Body of pancreas (tissue), 4 donors: ENCODE results near the gene NR3C2. TPM values are rescaled to one million over a fixed set of nuclear protein-coding genes. Genes with fewer than 3 reads are reported as not detected.

Experiments used
- ATAC-seq: fragments of 150-250 bp; one replicate; pipeline ENCODE4 v1.9.1; 2016
- DNase-seq, 4 donors: peaks; one replicate each; pipeline ENCODE4 v3.0.0-alpha.2; 2019
- H3K27ac ChIP-seq, 4 donors: fragments of 200-600 bp; sonication (generic); 1 replicate in 3 of 4; 2 replicates in 1 of 4; pipeline versions ENCODE4 v1.5.1 to v1.6.1; 2016 to 2019; ENCODE audit warnings: mild to moderate bottlenecking in 1 of 4, mixed read lengths in 1 of 4, moderate library complexity in 1 of 4
- H3K27me3 ChIP-seq, 2 donors: fragments of 200-600 bp; sonication (generic); one replicate each; pipeline ENCODE4 v1.6.0; 2016; ENCODE audit warnings: mild to moderate bottlenecking in 1 of 2
- H3K36me3 ChIP-seq, 2 donors: fragments of 200-600 bp; sonication (generic); replicated peaks in 1 of 2; 2 replicates each; pipeline ENCODE4 v1.5.1; 2016; ENCODE audit warnings: low read depth in 2 of 2; ENCODE audit not compliant: insufficient read depth in 1 of 2
- H3K4me1 ChIP-seq: fragments of 200-600 bp; sonication (generic); one replicate; pipeline ENCODE4 v1.6.0; 2016
- H3K4me3 ChIP-seq, 2 donors: fragments of 200-600 bp; sonication (generic); 1 replicate in 1 of 2; 2 replicates in 1 of 2; pipeline ENCODE4 v1.5.1; 2016 to 2019
- H3K9me3 ChIP-seq, 3 donors: fragments of 200-600 bp; sonication (generic); 1 replicate in 2 of 3; 2 replicates in 1 of 3; pipeline ENCODE4 v1.5.1; 2016
- POLR2A ChIP-seq, 3 donors: fragments of 450-650 bp; IDR thresholded peaks; one replicate each; pipeline ENCODE4 v1.6.1; 2016; ENCODE audit warnings: antibody characterized with exemption in 3 of 3, mild to moderate bottlenecking in 2 of 3
- WGBS, 2 donors: methylation state at CpG; one replicate each; pipeline ENCODE4 v1.1.5; 2017; 5-methylcytosine and 5-hydroxymethylcytosine counted together
- intact Hi-C: fragments of 100-400 bp; cut with DNase I; formaldehyde crosslinking; loops from one replicate; pipeline ENCODE4 v1.15.1; 2023
- total RNA-seq, 2 donors: library from RNA; depleted of rRNA; stranded (reverse); fragments of >200 nt; gene quantifications; one replicate each; pipeline ENCODE4 v1.1.0, GENCODE V29; 2016
- TF ChIP-seq, protein P1 (sequence below), 7 experiments: fragments of 450-650 bp in 4 of 7; fragments of 200-600 bp in 3 of 7; sonication (generic) in 3 of 7; IDR thresholded peaks; one replicate each; pipeline ENCODE4 v1.5.1; 2016 to 2019; ENCODE audit warnings: antibody characterized with exemption in 7 of 7

NR3C2 gene
- total RNA-seq = 10 to 100 TPM; 14.8 to 18.8 TPM

DNA sequence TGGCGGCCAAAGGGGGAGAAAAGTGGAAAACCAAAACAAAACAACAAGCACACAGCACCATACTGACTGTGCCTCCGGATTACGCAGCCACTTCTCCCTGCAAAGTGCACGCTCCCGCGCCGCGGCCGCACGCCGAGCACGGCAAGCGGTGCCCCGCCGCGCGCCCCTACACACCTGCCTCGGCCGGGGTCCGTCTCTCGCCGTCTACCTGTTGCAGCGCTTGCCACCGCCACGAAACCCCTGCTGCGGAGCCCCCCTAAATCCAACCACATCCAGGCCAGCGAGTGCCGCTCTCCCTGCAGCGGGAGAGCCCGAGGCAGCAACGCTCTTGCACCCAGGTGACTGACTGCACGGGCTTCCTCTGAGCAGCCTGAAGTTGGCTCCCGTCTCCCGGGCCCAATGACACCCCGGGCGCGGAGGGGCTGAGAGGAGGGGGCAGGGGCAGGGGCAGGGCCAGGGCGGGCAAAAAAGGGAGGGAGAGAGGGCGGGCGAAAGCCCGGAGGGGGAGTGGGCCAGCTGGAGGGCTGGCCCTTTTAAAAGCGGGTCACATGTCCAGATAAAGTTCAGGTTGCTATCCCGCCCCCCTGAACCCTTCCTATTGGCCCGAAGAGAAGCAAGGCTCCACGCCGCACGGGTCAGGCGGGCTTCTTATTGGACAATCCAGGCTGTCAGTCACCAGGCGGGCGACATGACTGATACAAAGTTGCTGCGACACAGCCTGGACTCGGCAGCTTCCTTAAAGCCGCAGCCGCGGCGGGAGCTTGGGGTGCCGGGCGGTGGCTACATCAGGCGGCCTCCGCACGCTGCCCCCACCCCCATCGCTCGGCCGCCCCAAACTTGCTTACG is at the start of gene NR3C2:
TSS of gene NR3C2 (minus strand) at position 429 of the 846 bp plus-strand sequence.
- intact Hi-C loops = no loop called here
- 0 to 1% methylated on average over 21 to 65 of the region's 65 CpGs for WGBS, 2 donors
- Histone ChIP-seq H3K4me1 (peaks cover 26% of the 10 kb centered on the region), H3K27me3 (no peaks in the 10 kb centered on the region), H3K9me3 (no peaks in the 10 kb centered on the region), H3K27ac (peak within 1 kb of the TSS; percentile 92 to 99 (median 96)), H3K36me3 (no peaks in the 10 kb centered on the region), H3K4me3 (peak within 1 kb of the TSS; percentile 79 to 95)
- ATAC-seq (peak; percentile 88), DNase-seq (peak; percentile 99 to 100 (median 99))
- TF ChIP-seq POLR2A (IDR thresholded peaks at IDR 0.05) = peak; percentile 100
- TF ChIP-seq, protein P1, sequence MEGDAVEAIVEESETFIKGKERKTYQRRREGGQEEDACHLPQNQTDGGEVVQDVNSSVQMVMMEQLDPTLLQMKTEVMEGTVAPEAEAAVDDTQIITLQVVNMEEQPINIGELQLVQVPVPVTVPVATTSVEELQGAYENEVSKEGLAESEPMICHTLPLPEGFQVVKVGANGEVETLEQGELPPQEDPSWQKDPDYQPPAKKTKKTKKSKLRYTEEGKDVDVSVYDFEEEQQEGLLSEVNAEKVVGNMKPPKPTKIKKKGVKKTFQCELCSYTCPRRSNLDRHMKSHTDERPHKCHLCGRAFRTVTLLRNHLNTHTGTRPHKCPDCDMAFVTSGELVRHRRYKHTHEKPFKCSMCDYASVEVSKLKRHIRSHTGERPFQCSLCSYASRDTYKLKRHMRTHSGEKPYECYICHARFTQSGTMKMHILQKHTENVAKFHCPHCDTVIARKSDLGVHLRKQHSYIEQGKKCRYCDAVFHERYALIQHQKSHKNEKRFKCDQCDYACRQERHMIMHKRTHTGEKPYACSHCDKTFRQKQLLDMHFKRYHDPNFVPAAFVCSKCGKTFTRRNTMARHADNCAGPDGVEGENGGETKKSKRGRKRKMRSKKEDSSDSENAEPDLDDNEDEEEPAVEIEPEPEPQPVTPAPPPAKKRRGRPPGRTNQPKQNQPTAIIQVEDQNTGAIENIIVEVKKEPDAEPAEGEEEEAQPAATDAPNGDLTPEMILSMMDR (IDR thresholded peaks at IDR 0.05) = peak in 2 of 7 experiments; percentile 17 to 20

- 57 to 82% methylated on average over 2 of the region's 2 CpGs for WGBS, 2 donors
- no peaks in the 10 kb centered on the region for H3K27me3 ChIP-seq
- H3K9me3 ChIP-seq = peaks cover 0 to 5% (median 0%) of the 10 kb centered on the region in 3 donors
- H3K4me1 ChIP-seq = no peaks in the 10 kb centered on the region
- no peak overlapping the region for H3K4me3 ChIP-seq
- TF ChIP-seq, protein P1 (IDR thresholded peaks at IDR 0.05) = no peak
- TF ChIP-seq POLR2A (IDR thresholded peaks at IDR 0.05) = no peak
- intact Hi-C loops = no loop called here
- DNase-seq (no peak), ATAC-seq (no peak)
- H3K27ac ChIP-seq = no peak overlapping the region
- no peaks in the 10 kb centered on the region for H3K36me3 ChIP-seq
These were observed 45.0 kb upstream of the NR3C2 start for GRCh38 chr4:148487181-148487580.

DNA sequence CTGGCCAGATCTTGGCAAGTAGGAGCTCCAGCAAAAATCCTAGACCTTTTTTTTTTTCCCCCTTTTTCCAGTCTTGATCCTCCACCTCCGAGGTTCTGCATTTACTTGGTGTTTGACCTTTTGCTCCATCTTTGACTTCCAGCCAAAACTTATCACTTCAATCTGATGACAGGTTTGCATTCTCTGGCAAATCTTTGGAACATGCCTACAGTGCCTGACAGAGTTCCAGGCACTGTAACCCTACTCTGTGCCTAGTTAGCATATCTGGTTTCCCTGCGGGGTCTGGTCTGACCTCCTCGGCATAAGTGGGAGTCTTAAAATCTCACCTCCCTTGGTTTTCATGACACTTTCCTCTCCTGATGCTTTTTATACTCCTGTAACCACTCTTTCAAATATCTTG is 39.4 kb upstream of the NR3C2 start:
- Histone ChIP-seq H3K27me3 (no peaks in the 10 kb centered on the region), H3K4me1 (no peaks in the 10 kb centered on the region), H3K9me3 (peaks cover 0 to 5% (median 0%) of the 10 kb centered on the region in 3 donors), H3K4me3 (no peak overlapping the region), H3K36me3 (no peaks in the 10 kb centered on the region), H3K27ac (no peak overlapping the region)
- intact Hi-C loops = no loop called here
- ATAC-seq = no peak
- DNase-seq = no peak
- TF ChIP-seq, protein P1 (IDR thresholded peaks at IDR 0.05) = no peak
- TF ChIP-seq POLR2A (IDR thresholded peaks at IDR 0.05) = no peak
- 58 to 65% methylated on average over 3 of the region's 3 CpGs for WGBS, 2 donors

- intact Hi-C loops = no loop called here
- WGBS, 2 donors = 41 to 84% methylated on average over 3 of the region's 3 CpGs
- ATAC-seq = no peak
These were observed 35.1 kb upstream of the NR3C2 start for GRCh38 chr4:148477276-148477675.

More at GRCh38 chr4:148477276-148477675, 35.1 kb upstream of the NR3C2 start:
- Histone ChIP-seq H3K9me3 (no peaks in the 10 kb centered on the region), H3K27me3 (no peaks in the 10 kb centered on the region), H3K4me1 (no peaks in the 10 kb centered on the region), H3K27ac (no peak overlapping the region), H3K4me3 (no peak overlapping the region), H3K36me3 (no peaks in the 10 kb centered on the region)
- no peak for DNase-seq
- TF ChIP-seq, protein P1 (IDR thresholded peaks at IDR 0.05) = no peak
- no peak for TF ChIP-seq POLR2A (IDR thresholded peaks at IDR 0.05)
